GM10266 (cell line): ENCODE results near the gene LSM8.
A peak's percentile ranks its signal among the peaks of the same experiment; 100 is the strongest.

Source experiments
- DNase-seq: peaks from one replicate; pipeline ENCODE4 v3.0.0; 2012; ENCODE audit errors: extremely low spot score
- CTCF ChIP-seq: IDR thresholded peaks from 2 replicates; pipeline ENCODE4 v1.5.1; 2012; ENCODE audit warnings: mild to moderate bottlenecking, low read depth; ENCODE audit not compliant: control insufficient read depth, insufficient read depth; ENCODE audit errors: missing control alignments

The LSM8 gene

GRCh38 chr7:118182593-118183427 lies 1.2 kb upstream of the LSM8 start:
- TF ChIP-seq CTCF = no peak
- DNase-seq = peak; percentile 15

GRCh38 chr7:118183428-118183785 lies 557 bp upstream of the LSM8 start:
- peak; percentile 5 for DNase-seq
- TF ChIP-seq CTCF = no peak

DNA sequence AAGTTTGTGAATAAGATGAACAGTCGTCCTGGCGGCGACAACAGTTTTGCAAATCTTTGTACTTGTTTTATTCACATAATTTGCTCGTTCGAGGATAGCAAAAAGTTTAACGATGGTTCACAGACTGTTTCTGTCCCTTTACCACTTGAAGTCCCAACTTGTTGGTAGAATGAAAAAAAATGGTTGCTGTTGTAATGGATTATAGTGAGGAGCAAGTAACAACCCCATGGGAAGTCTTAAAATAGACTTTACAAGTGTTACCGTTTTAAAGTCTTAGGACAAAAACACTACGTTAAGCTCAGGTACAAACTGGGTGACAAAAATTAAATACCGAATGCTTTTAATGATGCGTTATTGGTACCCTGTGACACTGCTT lies 589 bp downstream of the LSM8 start:
- no peak for TF ChIP-seq CTCF
- no peak for DNase-seq

GRCh38 chr7:118185163-118185860 lies 1.3 kb downstream of the LSM8 start:
- no peak for DNase-seq
- no peak for TF ChIP-seq CTCF

DNA sequence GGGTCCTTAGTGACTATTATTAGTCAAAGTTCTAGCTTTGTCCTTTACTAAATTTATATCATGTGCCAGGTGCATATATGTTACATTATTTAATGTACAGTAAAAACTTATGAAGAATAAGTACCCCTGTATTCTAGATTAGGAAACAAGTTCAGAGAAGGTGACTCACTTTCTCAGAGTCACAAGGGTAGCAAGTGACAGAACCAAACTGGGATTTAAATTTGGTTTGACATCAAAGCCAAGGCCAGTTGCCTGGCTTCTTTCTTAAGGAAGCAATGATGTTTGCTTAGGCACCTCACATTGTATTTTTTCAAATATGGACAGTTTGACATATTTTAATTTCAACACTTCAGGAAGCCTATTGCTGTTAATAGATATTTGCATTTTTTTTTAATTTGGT lies 2.5 kb downstream of the LSM8 start:
- TF ChIP-seq CTCF = no peak
- no peak for DNase-seq

GRCh38 chr7:118194571-118194970 lies 10.6 kb downstream of the LSM8 start:
- TF ChIP-seq CTCF = no peak

More at GRCh38 chr7:118194571-118194970, 10.6 kb downstream of the LSM8 start:
- no peak for DNase-seq
